Mucosa of gallbladder (tissue), 1 donor: Measurements from ENCODE around the gene CCDC174. TPM values are rescaled to one million over a fixed set of nuclear protein-coding genes. Genes with fewer than 3 reads are reported as not detected.

Source experiments
- DNase-seq: peaks from one replicate; pipeline ENCODE4 v3.0.0-alpha.2; 2020; ENCODE audit warnings: low spot score
- total RNA-seq: library from RNA; stranded (reverse); gene quantifications from one replicate; pipeline ENCODE4 v1.2.1, GENCODE V29; 2021
- donor health status: DM: no; HTN: no; CAD: no.

CCDC174 gene
- total RNA-seq, 1 donor from 2014 or later, result 19.7 TPM

GRCh38 chr3:14701676-14702075, 50.1 kb downstream of the CCDC174 start:
- DNase-seq, result no peak

- DNase-seq, result no peak
These were observed 51.7 kb downstream of the CCDC174 start for GRCh38 chr3:14703128-14703750.

DNA sequence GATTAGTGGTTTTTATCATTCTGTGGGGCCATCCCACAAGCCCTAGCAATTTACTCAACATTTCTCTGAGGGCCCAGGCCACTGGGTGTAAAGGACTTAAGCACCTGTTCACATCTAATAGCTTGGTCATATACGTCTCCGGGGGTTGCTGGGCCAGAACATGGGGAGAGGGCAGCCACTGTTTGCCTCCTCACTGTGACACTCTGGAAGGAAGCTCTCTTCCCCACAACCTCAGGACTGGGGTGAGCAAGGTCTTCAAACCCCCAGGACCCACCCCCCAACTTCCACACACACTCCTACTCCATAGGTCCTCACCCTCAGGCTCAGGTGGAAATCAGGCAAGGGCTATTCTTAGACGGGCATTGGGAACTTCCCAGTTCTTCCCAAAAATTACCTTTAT, 52.2 kb downstream of the CCDC174 start:
- DNase-seq, result no peak

DNA sequence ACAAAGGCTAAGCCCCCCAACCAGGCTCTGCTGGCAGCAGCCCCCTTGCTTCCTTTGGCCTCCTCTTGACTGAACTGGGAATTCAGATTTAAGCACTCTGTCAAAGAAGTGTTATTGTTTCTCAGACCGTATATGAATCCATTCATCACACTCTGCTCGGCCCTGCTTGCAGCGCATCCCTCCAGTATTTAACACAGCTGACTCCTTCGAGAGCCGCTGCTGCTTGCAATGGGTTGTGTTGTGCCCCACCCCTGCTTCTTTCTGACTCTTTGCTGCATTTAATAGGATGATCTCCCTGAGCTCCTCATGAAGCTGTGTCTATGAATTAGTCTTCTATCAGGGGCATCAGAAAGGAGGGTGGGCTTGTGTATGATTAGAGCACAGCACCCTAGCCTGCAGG, 54.5 kb downstream of the CCDC174 start:
- no peak for DNase-seq

DNA sequence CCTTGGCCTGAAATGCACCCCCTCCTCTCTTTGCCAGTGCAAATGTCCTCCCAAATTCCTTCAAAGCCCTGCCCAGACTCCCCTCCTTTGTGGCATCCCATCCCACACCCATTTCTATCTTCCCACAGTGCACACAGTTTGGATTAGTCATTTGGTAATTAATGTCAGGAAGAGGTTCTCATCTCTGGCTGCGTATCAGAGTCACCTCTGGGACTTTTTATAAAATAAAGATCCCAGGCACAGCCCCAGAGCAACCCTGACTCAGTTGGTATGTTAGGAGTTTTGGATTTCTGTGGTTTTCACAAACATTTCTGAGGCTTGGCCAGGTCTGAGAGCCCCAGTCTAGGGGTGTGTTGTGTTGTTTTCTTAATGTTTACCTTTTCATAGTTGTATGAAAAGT, 65.0 kb downstream of the CCDC174 start:
- DNase-seq, result no peak

DNA sequence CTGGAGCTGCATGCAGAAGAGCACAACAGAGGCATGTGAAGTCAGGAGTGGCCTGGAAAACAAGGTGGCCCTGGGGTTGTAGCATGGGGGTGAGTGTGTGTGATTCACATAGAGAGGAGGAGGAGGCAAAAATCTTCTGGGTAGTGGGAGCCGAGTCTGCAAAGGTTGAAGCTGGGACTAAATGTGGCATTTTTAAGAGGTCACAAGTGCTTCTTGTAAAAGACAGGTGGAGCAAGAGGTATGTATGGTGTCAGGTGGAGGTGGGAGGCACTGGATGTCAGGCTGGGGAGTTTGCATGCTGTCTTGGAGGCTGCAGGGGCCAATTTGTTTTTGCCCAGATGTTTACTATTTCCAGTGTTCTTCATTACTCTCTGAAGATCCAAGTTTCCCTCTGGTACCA, 65.7 kb downstream of the CCDC174 start:
- DNase-seq, result no peak

DNA sequence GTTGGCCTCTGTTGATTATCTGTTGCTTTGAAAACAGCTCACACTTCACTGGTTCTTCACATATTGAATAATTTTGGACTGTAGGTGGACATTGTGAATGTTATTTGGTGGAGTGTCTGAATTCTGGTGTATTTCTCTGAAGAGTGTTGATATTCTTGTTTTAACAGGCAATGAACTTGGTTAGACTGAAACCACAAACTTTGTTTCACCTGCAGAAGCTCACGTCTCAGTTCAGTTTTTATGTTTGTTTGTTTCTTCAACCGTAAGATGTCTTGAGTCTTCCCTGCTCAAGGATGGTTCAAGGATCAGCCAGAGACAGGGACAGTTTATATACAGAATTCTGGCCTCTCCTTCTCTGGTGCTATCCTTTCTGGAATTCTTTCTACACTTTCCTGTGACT, 67.0 kb downstream of the CCDC174 start:
- DNase-seq, result no peak

- DNase-seq, result no peak
These were observed 67.4 kb downstream of the CCDC174 start for GRCh38 chr3:14719006-14719405.

DNA sequence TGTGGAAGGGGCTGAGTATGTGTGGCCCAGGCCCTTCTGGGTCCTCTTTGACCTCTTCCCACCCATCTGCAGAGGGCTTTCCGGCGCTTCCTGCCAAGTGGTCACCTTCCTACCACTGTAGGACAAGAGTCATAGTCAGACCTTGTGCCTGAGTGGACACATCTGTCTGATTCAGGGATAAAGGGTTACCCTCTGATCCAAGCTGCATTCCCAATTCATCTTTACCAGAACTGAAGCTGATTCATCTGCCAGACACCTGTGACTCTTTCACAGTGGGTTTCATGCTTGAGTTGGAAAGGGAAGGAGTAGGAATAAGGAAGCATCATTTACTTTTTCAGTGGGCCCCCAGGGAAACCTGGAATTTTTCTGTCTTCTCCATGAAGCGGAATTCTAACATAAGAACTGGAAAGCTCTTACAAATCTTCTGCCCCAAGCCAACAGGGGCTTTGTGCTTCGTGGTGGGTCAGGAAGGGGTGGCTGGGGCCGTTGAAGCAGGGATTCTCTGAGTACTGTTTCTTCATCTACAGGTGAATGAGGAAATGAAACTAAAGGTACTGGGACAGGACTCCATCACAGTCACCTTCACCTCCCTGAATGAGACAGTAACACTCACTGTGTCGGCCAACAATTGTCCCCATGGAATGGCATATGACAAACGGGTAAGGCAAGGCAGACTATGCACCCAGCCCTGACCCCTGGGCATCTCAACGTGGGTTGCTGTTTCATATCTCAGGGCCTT, 69.7 kb downstream of the CCDC174 start:
- DNase-seq, result no peak

Other genes with a start within 250 kb of the CCDC174 start
- 63.2 TPM for gene SLC6A6, start 249.2 kb upstream of the CCDC174 start, total RNA-seq
- 2.1 TPM for gene GRIP2, start 111.4 kb upstream of the CCDC174 start, total RNA-seq
- gene C3orf20, start 23.4 kb downstream of the CCDC174 start, total RNA-seq, result not detected
- 62.5 TPM for gene FGD5, start 167.2 kb downstream of the CCDC174 start, total RNA-seq